ENCODE measurements around the gene TNFRSF1B.

DNA sequence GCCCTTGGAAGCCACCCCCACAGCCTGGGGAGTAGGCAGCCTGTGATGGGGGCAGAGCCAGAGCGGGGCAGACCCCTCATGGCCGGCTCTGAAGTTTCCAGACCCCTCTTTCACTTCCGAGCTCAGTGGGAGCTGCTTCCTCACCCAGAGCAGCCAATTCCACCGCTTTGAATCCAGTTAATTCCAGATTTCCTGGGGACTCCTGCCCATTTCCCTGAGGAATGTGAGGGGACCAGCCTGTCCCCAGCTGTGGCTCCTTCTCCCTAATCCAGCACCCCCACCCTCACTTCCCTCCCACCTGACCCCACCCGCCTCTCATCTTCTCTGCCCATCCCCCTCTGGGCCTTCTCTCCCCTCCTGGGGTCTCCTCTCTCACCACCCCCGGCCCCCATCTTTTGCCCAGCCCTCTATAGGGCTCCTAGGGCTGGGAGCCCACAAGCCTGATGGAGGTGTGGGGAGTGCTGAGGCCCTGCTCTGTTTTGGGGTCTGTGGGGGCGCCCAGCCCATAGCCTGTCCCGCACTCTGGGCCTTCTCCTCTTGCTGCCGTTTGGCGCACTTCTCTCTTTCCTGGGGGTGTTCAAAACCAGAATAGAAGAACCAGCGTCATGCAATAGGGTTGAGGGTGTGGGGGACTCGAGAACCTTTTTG, 26.2 kb upstream of the TNFRSF1B start:
- TF ChIP-seq CTCF (conservative IDR thresholded peaks at IDR 0.05 in 1 of 2, IDR thresholded peaks at IDR 0.05 in 1 of 2; ENCODE audit: extremely low read depth in 1 of 2, insufficient read depth in 1 of 2, low read depth in 1 of 2, low read length in 2 of 2) (no peak), EZH2 (IDR thresholded peaks at IDR 0.05; ENCODE audit: borderline replicate concordance, low read length) (no peak)
